Measurements from ENCODE around the gene CACNA1B.

Gene CACNA1B

DNA sequence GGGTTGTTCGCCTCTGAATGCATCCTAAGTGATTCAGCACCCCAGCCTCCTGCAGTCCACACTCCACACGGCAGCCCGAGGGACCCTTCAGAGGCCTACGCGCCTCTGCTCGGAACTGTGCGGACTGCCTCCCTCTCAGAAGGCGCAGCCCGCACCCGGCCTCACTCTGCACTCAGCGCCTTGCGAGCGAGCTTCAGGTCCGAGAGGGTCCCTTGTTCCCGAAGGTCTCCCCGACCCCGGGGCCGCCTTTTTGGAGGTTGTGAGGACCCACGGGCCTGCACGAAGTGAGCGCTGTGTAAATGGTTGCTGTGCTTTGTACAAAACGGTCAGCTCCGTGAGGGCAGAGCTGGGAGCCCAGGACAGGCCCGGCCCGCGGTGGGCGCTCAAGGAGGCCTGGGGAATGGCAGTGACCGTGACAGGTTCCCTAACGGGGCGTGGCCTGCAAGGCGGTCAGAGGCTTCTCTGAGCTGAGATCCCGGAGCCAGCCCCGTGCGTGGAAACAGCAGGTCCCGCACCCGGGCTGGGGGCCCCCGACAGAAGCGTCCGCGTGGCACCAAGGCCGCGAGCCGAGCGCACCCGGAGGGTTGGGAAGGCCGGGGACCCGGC lies 698 bp upstream of the CACNA1B start:
- no peak for TF ChIP-seq EZH2phosphoT487 (IDR thresholded peaks at IDR 0.05; ENCODE audit: low read length)
- TF ChIP-seq, protein P1, sequence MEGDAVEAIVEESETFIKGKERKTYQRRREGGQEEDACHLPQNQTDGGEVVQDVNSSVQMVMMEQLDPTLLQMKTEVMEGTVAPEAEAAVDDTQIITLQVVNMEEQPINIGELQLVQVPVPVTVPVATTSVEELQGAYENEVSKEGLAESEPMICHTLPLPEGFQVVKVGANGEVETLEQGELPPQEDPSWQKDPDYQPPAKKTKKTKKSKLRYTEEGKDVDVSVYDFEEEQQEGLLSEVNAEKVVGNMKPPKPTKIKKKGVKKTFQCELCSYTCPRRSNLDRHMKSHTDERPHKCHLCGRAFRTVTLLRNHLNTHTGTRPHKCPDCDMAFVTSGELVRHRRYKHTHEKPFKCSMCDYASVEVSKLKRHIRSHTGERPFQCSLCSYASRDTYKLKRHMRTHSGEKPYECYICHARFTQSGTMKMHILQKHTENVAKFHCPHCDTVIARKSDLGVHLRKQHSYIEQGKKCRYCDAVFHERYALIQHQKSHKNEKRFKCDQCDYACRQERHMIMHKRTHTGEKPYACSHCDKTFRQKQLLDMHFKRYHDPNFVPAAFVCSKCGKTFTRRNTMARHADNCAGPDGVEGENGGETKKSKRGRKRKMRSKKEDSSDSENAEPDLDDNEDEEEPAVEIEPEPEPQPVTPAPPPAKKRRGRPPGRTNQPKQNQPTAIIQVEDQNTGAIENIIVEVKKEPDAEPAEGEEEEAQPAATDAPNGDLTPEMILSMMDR (IDR thresholded peaks at IDR 0.05; ENCODE audit: low read length) = no peak
- no peak for TF ChIP-seq EZH2 (optimal IDR thresholded peaks at IDR 0.05; ENCODE audit: low read depth, low read length)
- H3K4me1 ChIP-seq (ENCODE audit: low read length) = no peaks in the 10 kb centered on the region
- H3K9ac ChIP-seq (ENCODE audit: low read length) = no peak overlapping the region
- no peak overlapping the region for H2AFZ ChIP-seq (ENCODE audit: low read length)
- no peaks in the 10 kb centered on the region for H4K20me1 ChIP-seq (ENCODE audit: insufficient read depth, low read length)
- no peaks in the 10 kb centered on the region for H3F3A ChIP-seq (ENCODE audit: insufficient read depth, low read length)
- peaks cover 46% of the 10 kb centered on the region for H3K27me3 ChIP-seq (replicated peaks; ENCODE audit: insufficient read depth, low read length)
- H3K9me2 ChIP-seq (replicated peaks; ENCODE audit: insufficient read depth, low read length) = no peaks in the 10 kb centered on the region
- H3K27ac ChIP-seq (ENCODE audit: low read length) = no peak overlapping the region
- no peak overlapping the region for H3K4me3 ChIP-seq (ENCODE audit: low read length)
- no peak overlapping the region for H3K4me2 ChIP-seq (ENCODE audit: low read depth, low read length)
- H3K9me3 ChIP-seq (replicated peaks; ENCODE audit: insufficient read depth, low read length) = no peaks in the 10 kb centered on the region
- DNase-seq = no peak
- H3K79me2 ChIP-seq (ENCODE audit: low read length) = no peaks in the 10 kb centered on the region
- no peaks in the 10 kb centered on the region for H3K36me3 ChIP-seq (replicated peaks; ENCODE audit: insufficient read depth, low read length)

DNA sequence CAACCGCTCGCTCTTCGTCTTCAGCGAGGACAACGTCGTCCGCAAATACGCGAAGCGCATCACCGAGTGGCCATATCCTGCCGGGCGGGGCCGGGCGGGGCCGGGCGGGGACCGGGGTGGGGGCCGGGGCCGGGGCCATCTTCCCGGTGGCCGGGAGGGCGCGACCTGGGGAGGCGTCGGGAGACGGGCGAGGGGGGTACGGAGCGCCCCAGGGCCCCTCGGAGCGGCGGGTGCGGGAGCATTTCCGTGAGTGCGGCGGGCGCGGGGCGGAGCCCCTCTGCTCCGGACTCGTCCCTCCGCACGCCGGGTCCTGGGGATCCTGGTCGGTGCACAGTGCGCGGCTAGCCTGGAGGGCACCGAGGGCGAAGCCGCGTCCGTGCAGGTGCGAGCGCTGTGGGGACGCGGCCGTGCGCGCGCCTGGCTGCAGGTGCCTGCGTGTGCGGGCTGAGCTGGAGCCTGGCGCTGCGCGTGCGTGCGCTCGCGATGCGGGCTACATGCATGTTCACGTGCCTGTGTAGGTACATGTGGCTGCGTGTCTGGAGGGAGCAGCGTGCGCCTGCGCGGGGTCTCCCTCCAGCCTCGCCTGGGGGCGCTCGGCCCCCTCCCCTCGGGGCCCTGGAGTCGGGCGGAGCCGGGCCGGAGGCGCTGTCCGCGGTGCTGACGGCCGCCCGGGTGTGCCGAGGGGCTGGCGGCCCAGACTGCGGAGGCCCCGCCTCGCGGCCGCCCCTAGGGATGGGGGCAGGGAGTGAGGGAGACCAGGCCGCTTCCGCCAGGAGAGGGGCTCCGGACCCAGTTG lies 762 bp downstream of the CACNA1B start:
- Histone ChIP-seq H3K27ac (ENCODE audit: low read length) (no peak overlapping the region), H3K4me2 (ENCODE audit: low read depth, low read length) (no peak overlapping the region), H3K4me1 (ENCODE audit: low read length) (no peaks in the 10 kb centered on the region), H3K9ac (ENCODE audit: low read length) (no peak overlapping the region), H3F3A (ENCODE audit: insufficient read depth, low read length) (no peaks in the 10 kb centered on the region), H3K27me3 (replicated peaks; ENCODE audit: insufficient read depth, low read length) (peaks cover 36% of the 10 kb centered on the region), H4K20me1 (ENCODE audit: insufficient read depth, low read length) (no peaks in the 10 kb centered on the region), H2AFZ (ENCODE audit: low read length) (no peak overlapping the region), H3K4me3 (ENCODE audit: low read length) (no peak overlapping the region), H3K36me3 (replicated peaks; ENCODE audit: insufficient read depth, low read length) (no peaks in the 10 kb centered on the region), H3K9me2 (replicated peaks; ENCODE audit: insufficient read depth, low read length) (no peaks in the 10 kb centered on the region), H3K9me3 (replicated peaks; ENCODE audit: insufficient read depth, low read length) (no peaks in the 10 kb centered on the region), H3K79me2 (ENCODE audit: low read length) (no peaks in the 10 kb centered on the region)
- TF ChIP-seq, protein P1 (IDR thresholded peaks at IDR 0.05; ENCODE audit: low read length) = no peak
- TF ChIP-seq EZH2phosphoT487 (IDR thresholded peaks at IDR 0.05; ENCODE audit: low read length) (no peak), EZH2 (optimal IDR thresholded peaks at IDR 0.05; ENCODE audit: low read depth, low read length) (no peak)
- no peak for DNase-seq

DNA sequence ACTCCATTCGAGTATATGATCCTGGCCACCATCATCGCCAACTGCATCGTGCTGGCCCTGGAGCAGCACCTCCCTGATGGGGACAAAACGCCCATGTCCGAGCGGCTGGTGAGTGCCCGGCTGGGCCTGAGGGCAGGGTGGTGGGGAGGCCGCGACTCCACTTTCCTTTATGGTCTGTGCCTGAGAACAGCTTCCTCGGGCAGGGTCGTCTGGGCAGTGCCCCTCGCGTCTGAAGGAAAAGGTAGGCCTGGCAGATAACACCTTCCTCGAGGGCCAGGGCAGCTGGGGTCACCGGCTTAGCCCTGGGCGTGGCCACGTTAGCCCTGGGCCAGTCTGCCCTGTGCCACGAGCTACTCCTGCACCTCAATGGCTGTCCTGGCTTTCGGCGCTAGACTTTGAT lies 1.5 kb downstream of the CACNA1B start:
- TF ChIP-seq EZH2phosphoT487 (IDR thresholded peaks at IDR 0.05; ENCODE audit: low read length) = no peak
- TF ChIP-seq EZH2 (optimal IDR thresholded peaks at IDR 0.05; ENCODE audit: low read depth, low read length) = no peak
- TF ChIP-seq, protein P1 (IDR thresholded peaks at IDR 0.05; ENCODE audit: low read length) = no peak
- H3K36me3 ChIP-seq (replicated peaks; ENCODE audit: insufficient read depth, low read length) = no peaks in the 10 kb centered on the region
- no peaks in the 10 kb centered on the region for H4K20me1 ChIP-seq (ENCODE audit: insufficient read depth, low read length)
- no peaks in the 10 kb centered on the region for H3K79me2 ChIP-seq (ENCODE audit: low read length)
- no peak overlapping the region for H3K27ac ChIP-seq (ENCODE audit: low read length)
- H2AFZ ChIP-seq (ENCODE audit: low read length) = no peak overlapping the region
- H3K27me3 ChIP-seq (replicated peaks; ENCODE audit: insufficient read depth, low read length) = peaks cover 29% of the 10 kb centered on the region
- no peak for DNase-seq
- no peaks in the 10 kb centered on the region for H3K4me1 ChIP-seq (ENCODE audit: low read length)
- H3K4me3 ChIP-seq (ENCODE audit: low read length) = no peak overlapping the region
- H3F3A ChIP-seq (ENCODE audit: insufficient read depth, low read length) = no peaks in the 10 kb centered on the region
- H3K9me3 ChIP-seq (replicated peaks; ENCODE audit: insufficient read depth, low read length) = no peaks in the 10 kb centered on the region
- H3K9ac ChIP-seq (ENCODE audit: low read length) = no peak overlapping the region
- no peak overlapping the region for H3K4me2 ChIP-seq (ENCODE audit: low read depth, low read length)
- H3K9me2 ChIP-seq (replicated peaks; ENCODE audit: insufficient read depth, low read length) = no peaks in the 10 kb centered on the region
